ENCODE measurements around the gene CNGA4.

The CNGA4 gene

DNA sequence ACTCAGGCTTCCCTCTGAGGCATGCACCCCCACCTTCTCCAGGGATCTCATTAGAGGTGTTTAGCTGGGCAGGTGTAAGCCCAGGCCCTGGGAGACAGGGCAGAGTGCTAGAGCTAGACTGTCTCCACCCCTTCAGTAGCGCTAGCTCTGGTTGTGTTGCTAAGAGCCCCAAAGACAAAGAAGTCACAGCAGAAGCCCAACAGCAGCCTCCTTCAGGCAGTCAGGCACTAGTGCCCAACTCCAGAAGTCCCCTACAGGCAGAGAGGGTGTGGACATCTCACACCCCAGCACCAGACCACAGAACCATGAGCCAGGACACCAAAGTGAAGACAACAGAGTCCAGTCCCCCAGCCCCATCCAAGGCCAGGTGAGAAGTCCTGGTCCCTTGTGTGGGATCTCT is at the start of gene CNGA4:
TSS of gene CNGA4 (plus strand) at position 188 of the 400 bp plus-strand sequence. CDS start at position 306, 118 bp downstream.
- DNase-seq = no peak

DNA sequence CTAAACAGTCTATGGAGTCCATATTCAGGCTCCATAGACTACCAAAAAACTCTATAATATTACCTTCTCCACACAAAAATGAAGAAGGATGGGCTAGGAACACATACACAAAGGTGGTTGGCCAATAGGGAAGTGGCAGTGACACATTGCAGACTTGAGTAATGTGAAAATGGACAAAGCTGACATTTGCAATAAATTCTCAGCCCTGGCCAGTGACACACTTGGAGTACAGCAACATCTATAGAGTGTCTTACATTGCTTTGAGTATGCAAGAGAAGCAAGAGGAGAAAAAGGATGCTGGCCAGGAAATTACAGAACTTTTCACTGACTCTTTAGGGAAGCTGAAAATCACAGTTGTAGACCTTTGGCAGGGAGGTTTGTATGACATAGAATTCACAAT is 47.1 kb upstream of the CNGA4 start:
- DNase-seq = no peak

DNA sequence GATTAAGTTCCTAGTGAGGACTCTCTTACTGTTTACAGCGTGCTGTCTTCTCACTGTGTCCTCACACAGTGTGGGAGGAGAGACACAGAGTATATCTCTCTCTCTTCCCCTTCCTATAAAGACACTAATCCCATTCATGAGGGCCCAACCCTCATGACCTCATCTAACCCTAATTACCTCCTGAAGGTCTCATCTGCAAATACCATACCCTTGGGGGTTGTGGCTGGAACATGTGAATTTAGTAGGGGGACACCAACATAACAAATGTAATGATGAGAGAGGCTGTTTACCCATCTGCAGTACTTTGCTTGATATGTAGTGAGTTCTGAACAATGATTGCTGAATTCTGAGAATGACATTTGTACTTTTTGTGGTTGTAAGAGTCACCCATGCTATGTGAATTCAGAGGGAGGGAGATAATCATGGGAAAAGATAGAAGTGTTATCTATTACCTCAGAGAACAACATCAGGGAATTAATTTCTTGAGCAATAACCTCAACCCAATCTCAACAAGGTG is 44.8 kb upstream of the CNGA4 start:
- no peak for DNase-seq

- DNase-seq = no peak
Observed at GRCh38 chr11:6196396-6196795, 42.5 kb upstream of the CNGA4 start.

DNA sequence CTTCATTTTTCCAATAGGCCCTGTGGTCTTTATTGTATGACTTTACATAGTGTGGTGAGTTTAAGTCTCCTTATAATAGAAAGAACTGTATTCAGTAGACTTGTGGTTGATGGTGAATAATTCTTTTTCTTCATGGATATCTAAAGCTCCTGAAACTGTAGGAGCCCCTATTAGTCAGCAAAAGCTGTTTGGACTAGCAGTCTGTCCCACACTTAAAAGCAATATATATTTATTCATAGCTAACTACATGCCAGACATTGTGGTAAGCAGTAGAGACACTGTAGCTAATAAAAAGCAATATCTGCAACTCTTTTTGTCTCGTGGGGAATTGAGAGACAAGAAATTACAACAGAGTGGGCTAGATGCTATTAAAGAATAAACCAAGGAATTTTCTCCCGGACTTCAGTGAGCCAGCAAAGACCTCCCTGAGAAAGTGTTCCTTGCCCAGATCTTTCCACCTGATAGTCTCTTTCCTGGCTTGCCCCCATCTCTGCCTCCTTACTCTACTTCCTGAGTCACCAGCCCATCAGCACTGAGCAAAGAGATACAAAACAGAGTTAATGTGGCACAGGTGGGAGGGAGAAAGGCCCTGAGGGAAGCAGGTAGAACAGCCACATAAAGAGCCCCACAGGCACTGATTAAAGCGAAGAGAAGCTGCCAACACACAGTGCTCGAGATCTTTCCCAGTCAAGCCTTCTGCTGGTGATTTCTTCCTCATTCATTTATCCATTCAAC is 41.3 kb upstream of the CNGA4 start:
- no peak for DNase-seq

DNA sequence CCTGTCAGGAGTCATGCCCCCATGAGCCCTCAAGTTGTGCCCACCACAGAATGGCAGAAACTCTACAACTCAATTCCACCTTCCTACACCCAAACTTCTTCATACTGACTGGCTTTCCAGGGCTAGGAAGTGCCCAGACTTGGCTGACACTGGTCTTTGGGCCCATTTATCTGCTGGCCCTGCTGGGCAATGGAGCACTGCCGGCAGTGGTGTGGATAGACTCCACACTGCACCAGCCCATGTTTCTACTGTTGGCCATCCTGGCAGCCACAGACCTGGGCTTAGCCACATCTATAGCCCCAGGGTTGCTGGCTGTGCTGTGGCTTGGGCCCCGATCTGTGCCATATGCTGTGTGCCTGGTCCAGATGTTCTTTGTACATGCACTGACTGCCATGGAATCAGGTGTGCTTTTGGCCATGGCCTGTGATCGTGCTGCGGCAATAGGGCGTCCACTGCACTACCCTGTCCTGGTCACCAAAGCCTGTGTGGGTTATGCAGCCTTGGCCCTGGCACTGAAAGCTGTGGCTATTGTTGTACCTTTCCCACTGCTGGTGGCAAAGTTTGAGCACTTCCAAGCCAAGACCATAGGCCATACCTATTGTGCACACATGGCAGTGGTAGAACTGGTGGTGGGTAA is 39.6 kb upstream of the CNGA4 start, which contains the start of gene OR52W1:
TSS of gene OR52W1 (plus strand) at position 51 of the 637 bp plus-strand sequence. CDS start at position 51, 0 bp downstream.
- DNase-seq = no peak

DNA sequence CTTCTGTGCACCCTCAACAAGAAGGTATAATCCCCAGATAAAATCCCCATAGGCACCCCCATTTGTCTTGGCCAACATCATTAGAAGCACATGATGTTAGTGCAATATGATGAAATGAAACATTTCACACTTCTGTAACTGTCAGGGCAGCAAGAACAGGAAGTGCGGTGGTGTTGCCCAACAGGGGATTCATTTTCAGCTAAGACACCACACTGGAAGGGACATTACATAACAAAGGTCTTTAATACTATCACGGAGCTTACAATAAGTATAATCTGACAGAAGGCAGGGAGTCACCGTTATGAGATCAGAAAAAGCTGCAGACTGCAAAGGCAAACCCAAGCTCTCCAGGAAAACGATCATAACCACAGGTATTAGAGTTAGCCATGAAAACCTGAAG is 37.9 kb upstream of the CNGA4 start:
- DNase-seq = no peak

DNA sequence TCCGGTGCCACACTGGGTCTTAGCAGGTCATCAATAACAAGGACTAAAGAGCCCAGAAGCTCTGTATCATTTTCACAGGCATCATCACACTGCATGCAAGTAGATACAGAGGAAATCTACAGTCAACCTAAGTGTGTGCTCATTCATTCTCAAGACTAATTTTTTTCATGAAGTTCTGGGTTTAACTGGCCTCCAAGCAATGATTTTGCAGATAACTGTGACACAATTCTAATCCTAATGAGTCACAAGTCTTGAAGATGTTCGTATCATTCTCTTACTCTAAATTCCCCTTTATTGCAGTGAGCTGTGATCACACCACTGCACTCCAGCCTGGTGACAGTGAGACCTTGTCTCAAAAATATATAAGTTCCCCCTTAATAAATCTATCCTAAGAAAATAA is 37.4 kb upstream of the CNGA4 start:
- DNase-seq = no peak

GRCh38 chr11:6202041-6202440 is 36.8 kb upstream of the CNGA4 start:
- no peak for DNase-seq

DNA sequence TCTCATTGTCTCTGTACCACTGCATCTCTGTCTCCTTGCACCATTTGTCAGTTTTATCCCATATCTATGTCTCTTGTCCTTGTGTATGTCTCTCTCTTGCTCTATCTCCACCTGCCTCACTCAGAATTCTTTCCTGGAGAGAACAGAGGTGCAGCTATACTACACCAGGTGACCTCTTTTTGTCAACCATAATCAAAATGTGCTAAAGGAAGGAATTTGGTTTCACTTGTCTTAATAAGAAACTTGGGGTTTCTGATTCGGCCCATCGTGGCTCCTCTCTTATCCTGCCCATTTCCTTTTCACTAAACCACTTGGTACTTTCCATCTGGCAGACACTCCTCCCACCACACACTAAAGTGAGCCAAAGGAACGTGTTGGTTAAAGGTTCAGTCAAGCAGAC is 35.6 kb upstream of the CNGA4 start:
- no peak for DNase-seq

GRCh38 chr11:6204706-6205105 is 34.2 kb upstream of the CNGA4 start:
- DNase-seq = no peak

DNA sequence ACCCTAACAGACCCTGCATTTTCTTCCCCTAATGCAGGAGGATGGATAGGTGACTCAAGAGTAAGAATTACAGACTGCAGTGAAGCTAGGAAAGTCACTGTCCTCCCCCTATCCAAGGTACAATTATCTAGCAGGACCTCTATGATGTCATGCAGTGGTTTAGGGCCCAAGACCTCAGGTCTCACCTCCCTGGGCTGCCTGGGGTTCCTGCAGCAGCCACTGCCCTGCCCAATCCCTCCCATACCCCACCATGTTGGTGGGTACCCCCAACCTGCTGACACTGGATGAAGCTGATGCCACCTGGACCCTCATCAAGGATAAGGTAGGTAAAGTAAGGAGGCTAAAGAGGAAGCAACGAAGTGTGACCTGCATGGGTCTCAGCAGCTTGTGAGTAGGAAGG is 33.5 kb upstream of the CNGA4 start, which contains the start of gene C11orf42:
TSS of gene C11orf42 (plus strand) at position 192 of the 400 bp plus-strand sequence. CDS start at position 251, 59 bp downstream.
- DNase-seq = no peak

GRCh38 chr11:6206456-6207180 is 32.3 kb upstream of the CNGA4 start:
- DNase-seq = no peak

DNA sequence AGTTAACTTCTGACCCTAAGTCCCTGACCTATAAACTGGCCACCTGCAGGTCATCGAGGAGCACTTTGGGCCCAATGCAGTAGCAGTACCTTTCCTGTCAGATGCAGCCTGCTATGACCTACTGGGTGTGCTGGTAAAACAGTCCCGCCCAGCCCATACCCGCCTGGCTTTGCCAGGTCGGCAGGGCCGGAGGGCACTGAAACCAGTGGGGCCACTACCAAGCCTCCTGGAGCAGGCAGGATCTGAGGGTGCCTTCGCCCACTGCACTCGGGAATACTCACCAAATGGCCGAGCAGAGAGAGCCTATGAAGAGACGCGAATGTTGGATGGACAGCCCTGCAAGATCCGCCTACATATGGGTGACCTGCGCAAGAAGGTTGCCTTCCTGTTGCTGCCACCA is 29.1 kb upstream of the CNGA4 start:
- DNase-seq = no peak

- DNase-seq = no peak
Observed at GRCh38 chr11:6210274-6210955, 28.5 kb upstream of the CNGA4 start.

DNA sequence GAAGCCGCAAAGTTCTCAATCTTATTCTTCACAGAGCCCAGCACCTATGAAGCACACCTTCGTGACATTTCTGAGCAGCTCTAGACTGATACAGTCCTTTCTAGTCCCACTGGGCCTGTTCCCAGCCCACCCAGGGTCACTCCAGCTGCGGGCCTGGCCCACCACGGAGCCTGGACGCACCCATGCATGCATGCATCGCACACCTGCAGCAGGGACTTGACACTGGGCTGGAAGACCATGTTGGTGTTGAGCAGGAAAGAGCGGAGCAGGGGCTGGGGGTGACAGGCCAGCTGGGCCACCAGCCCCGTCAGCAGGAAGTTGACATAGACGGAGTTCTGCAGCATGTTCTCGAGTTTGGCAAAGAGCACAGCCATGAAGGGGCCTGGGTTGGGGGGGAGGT is 24.4 kb upstream of the CNGA4 start:
- no peak for DNase-seq

GRCh38 chr11:6216501-6216900 is 22.4 kb upstream of the CNGA4 start:
- DNase-seq = no peak

DNA sequence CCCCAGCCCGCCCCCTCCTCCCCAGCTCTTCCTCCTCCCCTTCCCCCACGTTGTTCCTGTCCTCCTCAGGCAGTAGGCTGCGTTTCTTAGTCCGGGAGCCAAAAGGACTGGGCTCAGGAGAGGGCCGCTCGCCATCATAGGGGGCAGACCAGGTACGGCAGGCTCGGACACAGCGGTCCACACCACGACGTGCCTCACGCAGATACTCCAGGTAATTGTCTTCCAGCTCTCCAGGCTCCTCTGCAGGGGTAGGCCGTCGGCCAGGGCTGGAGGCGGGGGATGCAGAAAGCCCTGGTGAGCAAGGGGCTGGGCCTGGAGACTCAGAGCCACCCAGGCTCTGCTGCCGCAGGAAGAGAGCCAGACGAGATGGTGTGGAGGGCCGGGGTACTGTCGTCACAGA is 21.2 kb upstream of the CNGA4 start:
- no peak for DNase-seq

DNA sequence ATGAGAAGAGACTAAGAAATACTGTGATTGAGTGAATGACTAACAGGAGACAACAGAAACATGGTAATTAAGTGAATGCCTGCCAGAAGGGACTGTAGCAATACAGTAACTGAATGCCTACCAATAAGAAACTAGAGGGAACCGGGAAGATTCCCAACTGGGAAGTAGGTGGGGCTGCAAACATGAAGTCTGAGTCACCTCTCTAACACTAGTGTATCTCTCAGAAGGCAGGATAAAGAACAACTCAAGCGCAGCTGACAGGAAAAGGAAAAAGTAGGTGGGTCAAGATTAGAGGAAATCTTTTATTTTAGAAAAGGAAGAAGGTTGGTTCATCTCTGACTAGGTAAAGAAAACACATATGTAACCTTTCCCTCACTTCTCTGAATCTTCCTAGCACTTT is 19.5 kb upstream of the CNGA4 start:
- no peak for DNase-seq

DNA sequence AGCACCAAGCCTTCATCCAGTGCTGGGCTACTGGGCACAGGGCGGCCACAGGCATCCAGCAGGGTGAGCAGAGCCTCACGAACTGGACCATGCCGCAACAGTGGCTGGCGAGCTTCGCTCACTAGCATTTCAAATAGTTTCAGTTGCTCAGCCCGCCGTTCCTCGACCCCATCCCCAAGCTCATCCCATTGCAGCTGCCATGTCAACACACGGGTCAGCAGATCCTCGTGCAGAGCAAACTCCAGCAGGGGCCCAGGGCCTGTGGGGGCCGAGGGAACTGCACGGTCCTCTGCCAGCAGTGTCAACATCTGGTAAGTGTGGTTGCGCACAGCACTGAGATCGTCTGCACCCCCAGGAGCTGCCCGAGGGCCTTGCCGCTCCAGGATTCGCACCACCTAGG is 15.0 kb upstream of the CNGA4 start:
- DNase-seq = no peak

DNA sequence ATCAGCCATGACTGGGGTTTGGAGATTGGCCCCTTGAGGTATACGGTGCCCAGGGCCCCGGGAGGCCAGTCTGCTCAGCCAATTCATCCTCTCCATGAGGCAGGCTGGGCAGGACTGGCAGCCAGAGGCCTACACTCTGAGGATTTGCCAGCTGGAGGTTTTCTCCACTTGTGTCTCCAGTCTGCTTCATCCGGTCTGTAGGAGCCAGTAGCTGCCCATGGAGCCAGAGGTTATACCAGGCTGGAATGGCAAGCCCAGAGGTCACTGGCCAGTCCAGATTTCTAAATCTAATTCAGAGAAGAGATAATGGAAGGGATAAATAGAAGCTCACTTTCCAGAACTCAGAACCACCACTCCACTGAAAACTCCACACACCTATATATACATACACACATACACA is 14.5 kb upstream of the CNGA4 start:
- no peak for DNase-seq

- no peak for DNase-seq
Observed at GRCh38 chr11:6225024-6225423, 13.9 kb upstream of the CNGA4 start.

DNA sequence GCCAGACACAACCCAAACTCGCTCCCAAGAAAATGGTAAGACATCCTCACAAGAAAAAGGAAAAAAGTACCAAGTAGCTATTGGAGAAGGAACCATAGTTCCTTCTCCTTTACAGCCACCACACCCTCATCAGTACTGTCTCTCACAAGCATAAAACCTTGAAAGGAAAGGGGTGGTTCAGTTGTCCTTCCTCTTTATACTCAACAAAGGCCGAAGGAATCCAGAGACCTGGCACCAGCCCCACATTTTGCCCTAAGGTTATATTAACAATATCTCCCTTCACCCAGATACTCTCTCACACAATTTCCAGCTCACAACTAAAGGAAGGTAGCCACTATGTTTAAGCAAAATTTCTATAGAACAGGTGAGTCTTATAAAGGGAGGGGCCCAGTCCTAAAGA is 13.0 kb upstream of the CNGA4 start:
- no peak for DNase-seq

Measured in activated naive CD4-positive, alpha-beta T cell treated with Interleukin-2 at 50 U/mL for 16 hours (primary cell).